Activated T-helper 1 cell treated with Interleukin-2 at 50 U/mL for 16 hours (primary cell): ENCODE data around the gene PTPN6.

Experiments used
- DNase-seq: peaks from one replicate; pipeline ENCODE4 v3.0.0-alpha.2; 2020; ENCODE audit warnings: low read depth

Gene PTPN6

DNA sequence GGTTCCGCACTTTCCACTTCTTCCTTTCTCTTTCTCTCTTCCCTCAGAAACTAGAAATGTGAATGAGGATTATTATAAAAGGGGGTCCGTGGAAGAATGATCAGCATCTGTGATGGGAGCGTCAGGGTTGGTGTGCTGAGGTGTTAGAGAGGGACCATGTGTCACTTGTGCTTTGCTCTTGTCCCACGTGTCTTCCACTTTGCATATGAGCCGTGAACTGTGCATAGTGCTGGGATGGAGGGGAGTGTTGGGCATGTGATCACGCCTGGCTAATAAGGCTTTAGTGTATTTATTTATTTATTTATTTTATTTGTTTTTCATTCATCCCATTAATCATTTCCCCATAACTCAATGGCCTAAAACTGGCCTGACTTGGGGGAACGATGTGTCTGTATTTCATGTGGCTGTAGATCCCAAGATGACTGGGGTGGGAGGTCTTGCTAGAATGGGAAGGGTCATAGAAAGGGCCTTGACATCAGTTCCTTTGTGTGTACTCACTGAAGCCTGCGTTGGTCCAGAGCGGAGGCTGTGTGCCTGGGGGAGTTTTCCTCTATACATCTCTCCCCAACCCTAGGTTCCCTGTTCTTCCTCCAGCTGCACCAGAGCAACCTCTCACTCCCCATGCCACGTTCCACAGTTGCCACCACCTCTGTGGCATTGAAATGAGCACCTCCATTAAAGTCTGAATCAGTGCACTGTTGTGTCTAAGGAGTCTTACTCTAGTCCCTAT lies 28.0 kb upstream of the PTPN6 start:
- no peak for DNase-seq

DNA sequence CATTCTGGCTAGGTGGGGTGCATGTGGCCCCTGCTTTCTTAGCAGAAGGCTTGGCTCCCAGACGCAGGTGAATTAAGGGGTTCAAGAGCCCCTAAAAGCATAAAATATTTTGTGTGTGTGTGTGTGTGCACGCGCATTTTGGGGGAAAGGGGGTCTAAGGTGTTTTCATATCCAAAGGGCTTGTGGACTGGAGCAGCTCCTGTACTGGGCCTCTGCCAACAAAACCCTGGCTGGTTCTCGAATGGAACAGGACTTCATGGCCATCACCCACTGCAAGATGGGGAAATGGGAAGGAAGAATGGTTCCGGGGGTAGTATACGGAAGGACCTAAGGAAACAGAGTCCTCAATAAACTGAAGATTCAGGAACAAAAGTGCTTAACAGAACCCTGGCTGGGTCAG lies 27.3 kb upstream of the PTPN6 start:
- no peak for DNase-seq

- no peak for DNase-seq
Observed at GRCh38 chr12:6925239-6925539, 26.0 kb upstream of the PTPN6 start.

GRCh38 chr12:6925540-6926279 lies 25.4 kb upstream of the PTPN6 start:
- DNase-seq = no peak

DNA sequence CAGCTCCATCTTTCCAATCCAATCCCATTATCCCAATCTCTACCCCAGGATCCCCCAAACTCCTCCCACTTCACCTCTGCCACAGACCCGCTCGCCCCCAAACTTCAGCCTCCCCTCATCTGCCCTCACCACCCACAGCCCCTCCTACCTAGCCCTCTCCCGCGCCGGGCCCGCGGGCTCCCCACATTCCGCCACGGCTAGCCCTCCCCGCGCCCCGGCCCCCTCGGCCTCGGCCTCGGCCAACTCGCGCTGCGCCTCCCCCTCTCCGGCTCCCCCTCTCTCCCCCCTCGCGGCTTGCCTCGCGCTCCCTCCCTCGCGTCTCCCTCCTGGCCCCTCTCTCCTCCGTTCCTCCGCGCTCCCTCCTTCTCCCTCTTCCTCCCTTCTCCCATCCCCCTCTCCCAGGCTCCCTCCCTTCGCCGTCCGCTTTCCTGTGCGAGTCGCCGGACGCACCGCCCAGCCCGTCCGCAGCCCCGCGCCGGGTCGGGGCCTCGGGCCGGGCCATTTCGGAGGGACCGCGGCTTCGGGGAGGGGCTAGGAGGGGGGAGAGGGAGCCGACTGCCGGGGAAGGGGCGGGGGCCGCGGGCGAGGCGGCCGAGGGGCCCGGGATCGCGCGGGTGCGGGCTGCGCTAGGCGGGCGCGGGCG lies 23.7 kb upstream of the PTPN6 start, which contains the start of gene ATN1:
TSS of gene ATN1 (plus strand) at position 581 of the 643 bp plus-strand sequence. CDS start 6,043 bp downstream, outside the sequence.
- DNase-seq = no peak

DNA sequence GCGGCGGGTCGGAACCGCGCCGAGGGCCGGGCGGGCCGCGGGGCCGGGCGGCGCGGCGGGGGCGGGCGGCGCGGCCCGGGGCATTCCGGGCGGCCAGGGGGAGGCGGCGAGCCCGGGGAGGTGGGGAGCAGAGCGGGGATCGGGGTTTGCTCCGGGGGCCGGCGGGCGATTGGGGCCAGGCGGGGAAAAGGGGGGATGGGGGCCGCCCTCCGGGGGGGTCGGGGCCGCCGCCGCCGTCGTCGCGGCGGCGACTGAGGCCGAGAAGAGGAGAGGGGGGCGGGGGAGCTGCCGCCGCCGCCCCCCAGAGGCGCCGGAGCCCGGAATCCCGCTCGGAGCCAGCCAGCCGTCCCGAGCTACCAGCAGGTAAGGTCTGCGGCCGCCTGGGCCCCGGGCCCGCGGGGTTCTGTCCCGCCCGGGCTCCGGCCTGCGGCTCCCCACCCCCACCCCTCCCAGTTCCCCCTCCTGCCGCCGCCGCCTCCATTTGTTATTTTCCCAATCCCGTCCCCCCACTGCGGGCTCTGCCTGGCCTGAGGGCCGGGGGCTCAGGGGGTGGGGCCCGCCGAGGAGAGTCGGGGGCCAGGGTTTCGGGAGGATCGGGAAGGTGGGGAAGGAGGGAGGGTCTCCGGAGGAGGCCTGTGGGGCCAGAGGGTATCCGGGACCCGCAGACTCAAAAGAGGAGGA lies 23.0 kb upstream of the PTPN6 start:
- no peak for DNase-seq

DNA sequence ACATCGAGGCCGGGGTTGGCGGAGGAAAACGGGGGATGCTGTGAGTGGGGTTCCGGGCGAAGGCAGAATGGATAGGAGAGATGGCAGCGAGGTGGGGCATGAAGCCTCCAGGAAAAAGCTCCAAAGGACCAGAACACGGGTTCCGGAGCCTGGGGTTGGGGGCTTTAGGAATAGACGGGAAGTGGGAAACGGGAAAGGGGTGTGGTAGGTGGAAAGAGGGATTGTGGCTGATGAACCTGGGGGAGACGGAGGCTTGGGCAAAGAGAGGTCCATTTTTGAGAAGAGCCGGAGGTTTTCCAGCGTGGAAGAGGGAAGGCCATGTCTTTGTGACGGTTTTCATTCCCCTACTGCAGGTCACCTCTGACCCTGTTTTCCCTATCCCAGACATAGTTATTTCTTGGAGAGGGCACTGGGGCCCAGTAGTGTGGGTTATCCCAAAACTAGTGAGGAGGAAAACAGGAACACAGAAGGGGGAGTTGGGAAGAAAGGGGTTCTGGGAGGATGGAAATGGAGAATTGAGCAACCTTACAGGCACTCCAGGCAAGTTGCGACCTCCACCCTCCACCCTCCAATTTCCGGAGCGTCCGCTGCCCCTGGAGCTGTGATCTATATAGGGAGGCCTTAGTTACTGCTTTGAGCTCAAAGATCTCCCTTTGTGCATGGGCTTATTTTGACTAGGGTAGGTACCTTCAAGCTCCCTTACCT lies 22.3 kb upstream of the PTPN6 start:
- DNase-seq = no peak

DNA sequence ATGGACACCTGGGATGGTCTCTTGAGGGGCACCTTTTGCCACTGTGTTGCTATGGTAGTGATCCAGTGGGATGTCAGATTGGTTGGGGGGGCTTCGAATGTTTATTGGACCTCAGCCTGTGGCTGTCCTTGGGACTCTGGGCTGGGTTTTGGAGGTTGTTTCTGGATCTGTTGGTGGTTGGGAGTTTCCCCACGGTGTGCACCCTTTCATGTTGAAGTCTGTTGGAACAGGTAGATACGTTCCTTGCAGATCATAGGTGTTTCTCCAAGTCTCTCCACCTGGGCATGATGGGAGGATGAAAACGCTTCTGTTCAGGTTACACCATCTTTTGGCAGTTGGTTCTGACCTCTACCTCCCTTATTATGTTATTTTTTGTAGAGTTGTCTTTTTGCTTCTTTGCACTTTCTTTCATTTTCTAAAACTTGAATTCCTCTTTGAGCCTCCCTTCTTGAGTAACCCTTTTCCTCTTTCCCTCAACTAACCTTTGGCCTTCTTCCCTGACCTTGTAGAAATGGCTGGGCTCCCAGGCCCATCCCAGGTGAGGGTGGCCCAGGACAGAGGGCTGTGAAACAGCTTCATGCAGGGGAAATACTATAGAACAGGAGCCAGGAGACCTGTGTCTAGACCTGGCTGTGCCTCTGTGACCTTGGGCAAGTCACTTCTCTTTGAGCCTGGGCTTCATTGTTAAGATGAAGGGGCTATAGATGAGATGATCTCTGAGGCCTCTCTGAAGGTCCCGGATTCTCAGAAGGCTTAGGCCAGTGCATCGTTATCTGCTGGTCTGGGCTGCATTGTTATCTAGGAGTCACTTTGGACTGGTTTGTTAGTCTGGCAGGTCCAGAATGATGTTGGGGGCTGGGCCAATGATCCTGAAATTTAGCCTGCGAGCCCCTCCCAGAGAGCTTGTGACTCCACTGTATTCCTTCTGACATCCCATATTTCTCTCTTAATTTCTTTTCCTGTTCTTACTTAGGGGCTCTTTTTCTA lies 21.4 kb upstream of the PTPN6 start:
- no peak for DNase-seq

DNA sequence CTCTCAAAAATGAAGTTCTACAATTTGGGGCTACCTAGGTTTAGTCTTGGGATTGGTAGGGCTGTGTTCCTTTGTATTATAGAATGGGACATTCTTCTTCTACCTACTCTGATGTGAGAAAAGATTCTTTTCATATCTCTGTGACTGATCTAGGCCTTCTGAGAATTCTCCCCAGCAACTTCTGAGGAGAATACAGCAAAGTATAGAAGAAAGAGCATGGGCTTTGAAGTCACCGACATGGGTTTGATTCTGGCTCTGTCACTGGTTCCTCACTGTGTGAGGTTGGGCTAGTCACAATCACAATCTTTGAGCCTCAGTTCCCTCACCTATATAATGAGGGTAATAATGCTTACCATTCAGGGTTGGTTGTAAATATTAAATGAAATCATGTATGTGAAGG lies 18.4 kb upstream of the PTPN6 start:
- DNase-seq = no peak

DNA sequence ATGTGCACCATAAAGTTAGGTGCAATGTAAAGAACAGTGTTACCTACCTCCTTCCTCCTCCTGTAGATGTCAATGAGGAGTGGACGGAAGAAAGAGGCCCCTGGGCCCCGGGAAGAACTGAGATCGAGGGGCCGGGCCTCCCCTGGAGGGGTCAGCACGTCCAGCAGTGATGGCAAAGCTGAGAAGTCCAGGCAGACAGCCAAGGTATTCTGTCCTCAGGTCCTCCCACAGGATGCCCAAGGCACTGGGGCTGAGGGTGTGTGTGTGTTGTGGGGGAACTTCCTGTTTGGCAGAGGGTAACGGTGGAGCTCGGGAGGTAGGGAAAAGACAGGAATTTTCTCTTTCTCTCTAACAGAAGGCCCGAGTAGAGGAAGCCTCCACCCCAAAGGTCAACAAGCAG lies 17.0 kb upstream of the PTPN6 start:
- DNase-seq = no peak

DNA sequence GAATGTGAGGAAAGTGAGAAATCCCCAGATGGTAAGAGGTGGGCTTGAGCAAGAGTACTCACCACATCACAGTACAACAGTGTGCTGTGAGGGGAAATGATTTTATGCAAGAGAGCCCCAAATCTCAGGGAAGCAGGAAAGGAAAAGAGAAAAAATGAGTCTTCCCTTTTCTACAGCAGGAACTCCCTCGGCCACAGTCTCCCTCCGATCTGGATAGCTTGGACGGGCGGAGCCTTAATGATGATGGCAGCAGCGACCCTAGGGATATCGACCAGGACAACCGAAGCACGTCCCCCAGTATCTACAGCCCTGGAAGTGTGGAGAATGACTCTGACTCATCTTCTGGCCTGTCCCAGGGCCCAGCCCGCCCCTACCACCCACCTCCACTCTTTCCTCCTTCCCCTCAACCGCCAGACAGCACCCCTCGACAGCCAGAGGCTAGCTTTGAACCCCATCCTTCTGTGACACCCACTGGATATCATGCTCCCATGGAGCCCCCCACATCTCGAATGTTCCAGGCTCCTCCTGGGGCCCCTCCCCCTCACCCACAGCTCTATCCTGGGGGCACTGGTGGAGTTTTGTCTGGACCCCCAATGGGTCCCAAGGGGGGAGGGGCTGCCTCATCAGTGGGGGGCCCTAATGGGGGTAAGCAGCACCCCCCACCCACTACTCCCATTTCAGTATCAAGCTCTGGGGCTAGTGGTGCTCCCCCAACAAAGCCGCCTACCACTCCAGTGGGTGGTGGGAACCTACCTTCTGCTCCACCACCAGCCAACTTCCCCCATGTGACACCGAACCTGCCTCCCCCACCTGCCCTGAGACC lies 15.6 kb upstream of the PTPN6 start:
- no peak for DNase-seq

DNA sequence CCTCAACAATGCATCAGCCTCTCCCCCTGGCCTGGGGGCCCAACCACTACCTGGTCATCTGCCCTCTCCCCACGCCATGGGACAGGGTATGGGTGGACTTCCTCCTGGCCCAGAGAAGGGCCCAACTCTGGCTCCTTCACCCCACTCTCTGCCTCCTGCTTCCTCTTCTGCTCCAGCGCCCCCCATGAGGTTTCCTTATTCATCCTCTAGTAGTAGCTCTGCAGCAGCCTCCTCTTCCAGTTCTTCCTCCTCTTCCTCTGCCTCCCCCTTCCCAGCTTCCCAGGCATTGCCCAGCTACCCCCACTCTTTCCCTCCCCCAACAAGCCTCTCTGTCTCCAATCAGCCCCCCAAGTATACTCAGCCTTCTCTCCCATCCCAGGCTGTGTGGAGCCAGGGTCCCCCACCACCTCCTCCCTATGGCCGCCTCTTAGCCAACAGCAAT lies 14.9 kb upstream of the PTPN6 start:
- no peak for DNase-seq

GRCh38 chr12:6936636-6937480 lies 14.3 kb upstream of the PTPN6 start:
- DNase-seq = no peak

DNA sequence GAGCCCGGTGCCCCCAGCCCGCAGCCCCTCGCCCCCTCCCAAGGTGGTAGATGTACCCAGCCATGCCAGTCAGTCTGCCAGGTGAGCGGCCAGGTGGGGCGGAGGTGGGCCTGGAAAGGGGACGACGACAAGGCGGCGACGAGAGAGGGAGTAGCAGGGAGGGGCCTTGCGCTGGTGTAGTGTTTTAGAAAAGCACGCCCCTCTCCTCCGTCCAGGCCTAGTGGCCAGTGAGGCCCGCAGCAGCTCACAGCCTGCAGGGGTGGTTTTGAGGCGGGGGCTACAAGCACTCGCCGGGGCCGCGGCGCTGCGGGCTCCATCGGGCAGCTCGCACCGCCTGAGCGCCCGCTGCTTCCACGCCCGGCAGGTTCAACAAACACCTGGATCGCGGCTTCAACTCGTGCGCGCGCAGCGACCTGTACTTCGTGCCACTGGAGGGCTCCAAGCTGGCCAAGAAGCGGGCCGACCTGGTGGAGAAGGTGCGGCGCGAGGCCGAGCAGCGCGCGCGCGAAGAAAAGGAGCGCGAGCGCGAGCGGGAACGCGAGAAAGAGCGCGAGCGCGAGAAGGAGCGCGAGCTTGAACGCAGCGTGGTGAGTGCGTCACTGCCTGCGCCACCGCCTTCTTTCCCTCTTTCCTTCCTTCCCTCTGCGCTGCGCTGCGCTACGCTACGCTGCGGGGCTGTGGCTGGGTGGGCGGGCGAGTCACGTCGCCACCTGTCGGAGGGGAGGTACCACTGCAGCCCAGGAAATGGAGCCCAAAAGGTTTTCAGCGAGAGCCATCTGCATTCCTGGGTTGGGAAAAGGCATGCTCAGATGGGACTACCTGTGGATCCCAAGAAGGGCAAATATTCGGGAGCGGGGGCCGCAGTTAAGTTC lies 13.4 kb upstream of the PTPN6 start:
- peak; percentile 91 for DNase-seq

DNA sequence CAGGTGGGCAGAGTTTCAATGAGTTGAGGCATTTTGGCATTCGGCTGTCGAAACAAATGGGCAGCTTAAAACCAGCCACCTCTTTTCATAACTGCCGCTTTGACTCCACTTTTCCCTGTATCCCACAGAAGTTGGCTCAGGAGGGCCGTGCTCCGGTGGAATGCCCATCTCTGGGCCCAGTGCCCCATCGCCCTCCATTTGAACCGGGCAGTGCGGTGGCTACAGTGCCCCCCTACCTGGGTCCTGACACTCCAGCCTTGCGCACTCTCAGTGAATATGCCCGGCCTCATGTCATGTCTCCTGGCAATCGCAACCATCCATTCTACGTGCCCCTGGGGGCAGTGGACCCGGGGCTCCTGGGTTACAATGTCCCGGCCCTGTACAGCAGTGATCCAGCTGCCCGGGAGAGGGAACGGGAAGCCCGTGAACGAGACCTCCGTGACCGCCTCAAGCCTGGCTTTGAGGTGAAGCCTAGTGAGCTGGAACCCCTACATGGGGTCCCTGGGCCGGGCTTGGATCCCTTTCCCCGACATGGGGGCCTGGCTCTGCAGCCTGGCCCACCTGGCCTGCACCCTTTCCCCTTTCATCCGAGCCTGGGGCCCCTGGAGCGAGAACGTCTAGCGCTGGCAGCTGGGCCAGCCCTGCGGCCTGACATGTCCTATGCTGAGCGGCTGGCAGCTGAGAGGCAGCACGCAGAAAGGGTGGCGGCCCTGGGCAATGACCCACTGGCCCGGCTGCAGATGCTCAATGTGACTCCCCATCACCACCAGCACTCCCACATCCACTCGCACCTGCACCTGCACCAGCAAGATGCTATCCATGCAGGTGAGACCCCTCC lies 12.6 kb upstream of the PTPN6 start:
- no peak for DNase-seq

DNA sequence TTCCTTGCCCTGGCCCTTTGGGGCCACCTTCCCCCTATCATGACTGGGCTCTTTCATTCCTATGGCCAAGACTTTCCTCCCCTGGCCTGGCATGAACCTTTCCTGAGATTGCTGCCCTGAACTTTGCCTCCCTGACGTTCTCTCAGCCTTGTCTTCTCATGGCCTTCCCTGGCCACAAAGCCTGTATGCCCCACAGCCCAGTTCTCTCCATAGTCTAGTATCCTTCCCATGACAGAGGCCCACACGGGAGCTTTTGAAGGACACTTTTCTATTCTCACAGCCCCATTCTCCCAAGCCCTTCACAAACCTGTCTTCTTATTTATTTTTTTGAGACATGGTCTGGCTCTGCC lies 12.0 kb upstream of the PTPN6 start:
- no peak for DNase-seq

DNA sequence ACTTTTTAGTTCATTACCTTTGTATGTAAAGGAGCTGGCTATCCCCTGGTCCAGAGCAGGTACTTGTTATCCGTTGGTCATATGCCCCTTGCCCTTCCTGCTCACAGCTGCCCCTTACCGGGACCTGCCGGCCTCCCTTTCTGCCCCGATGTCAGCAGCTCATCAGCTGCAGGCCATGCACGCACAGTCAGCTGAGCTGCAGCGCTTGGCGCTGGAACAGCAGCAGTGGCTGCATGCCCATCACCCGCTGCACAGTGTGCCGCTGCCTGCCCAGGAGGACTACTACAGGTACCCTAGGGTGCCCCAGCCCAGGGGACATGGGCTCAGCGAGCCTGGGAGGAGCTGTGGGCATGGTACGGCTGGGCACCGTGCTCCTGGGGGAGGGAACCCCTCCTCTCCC lies 9.9 kb upstream of the PTPN6 start:
- no peak for DNase-seq
